K562 (cell line): ENCODE results near the gene BEX3.

Source experiments
- EP300 ChIP-seq: IDR thresholded peaks from 2 replicates; pipeline ENCODE4 v1.6.1; 2012; ENCODE audit warnings: low read length, improper control_type of control experiment
- FOXA3 ChIP-seq, 2 experiments: fragments of 450-650 bp in 1 of 2; sonication (generic) in 1 of 2; formaldehyde crosslinking; IDR thresholded peaks in 1 of 2; conservative IDR thresholded peaks in 1 of 2; 2 replicates each; pipeline versions ENCODE4 v1.4.0 to v1.8.0; 2020 to 2022; ENCODE audit warnings: mild to moderate bottlenecking in 2 of 2, missing genetic modification reagents in 1 of 2
- SIN3A ChIP-seq, 2 experiments: fragments of 150-350 bp in 1 of 2; IDR thresholded peaks; 2 replicates each; pipeline ENCODE4 v1.6.1; 2011 to 2016; ENCODE audit warnings: borderline replicate concordance in 2 of 2, low read depth in 2 of 2, low read length in 2 of 2, mild to moderate bottlenecking in 2 of 2, moderate library complexity in 2 of 2; ENCODE audit not compliant: control insufficient read depth in 1 of 2
- TF ChIP-seq, protein P1 (sequence below): sonication (generic); formaldehyde crosslinking; IDR thresholded peaks from 2 replicates; pipeline ENCODE4 v1.8.1; 2023; ENCODE audit warnings: mild to moderate bottlenecking, missing genetic modification reagents
- TF ChIP-seq, protein P2 (sequence below), 2 experiments: fragments of 450-650 bp; formaldehyde crosslinking in 1 of 2; IDR thresholded peaks; 2 replicates each; pipeline versions ENCODE4 v1.4.0 to v1.6.1; 2014 to 2020; ENCODE audit warnings: mild to moderate bottlenecking in 2 of 2, borderline replicate concordance in 1 of 2, low read depth in 1 of 2
- TF ChIP-seq, protein P3 (sequence below): fragments of 250-450 bp; sonication (Bioruptor Pico); IDR thresholded peaks from 2 replicates; pipeline ENCODE4 v1.8.0; 2021; ENCODE audit warnings: mild to moderate bottlenecking, moderate library complexity
- TF ChIP-seq, protein P4 (sequence below): IDR thresholded peaks from 2 replicates; pipeline ENCODE4 v1.6.1; 2012; ENCODE audit warnings: low read depth, low read length, improper control_type of control experiment, borderline replicate concordance

DNA sequence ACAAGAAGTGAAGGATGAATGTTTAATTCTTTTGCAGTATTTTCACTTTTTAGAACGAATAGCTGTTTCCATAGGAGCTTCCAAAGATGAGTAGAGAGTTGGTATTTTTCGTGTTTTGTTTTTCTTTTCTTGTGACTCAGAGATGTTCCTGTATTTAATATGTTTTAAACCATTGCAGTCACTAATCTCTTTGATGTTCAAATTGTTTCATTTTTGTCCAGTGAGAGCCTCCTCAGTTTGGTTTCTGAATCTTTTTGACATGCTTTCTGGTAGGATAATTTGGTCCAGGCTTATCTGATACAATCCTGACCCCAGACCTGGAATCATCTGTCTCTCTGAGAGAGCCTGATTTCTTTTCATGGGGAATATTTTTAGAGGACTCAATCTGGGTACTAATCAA lies 41.6 kb downstream of the BEX3 start:
- TF ChIP-seq, protein P1, sequence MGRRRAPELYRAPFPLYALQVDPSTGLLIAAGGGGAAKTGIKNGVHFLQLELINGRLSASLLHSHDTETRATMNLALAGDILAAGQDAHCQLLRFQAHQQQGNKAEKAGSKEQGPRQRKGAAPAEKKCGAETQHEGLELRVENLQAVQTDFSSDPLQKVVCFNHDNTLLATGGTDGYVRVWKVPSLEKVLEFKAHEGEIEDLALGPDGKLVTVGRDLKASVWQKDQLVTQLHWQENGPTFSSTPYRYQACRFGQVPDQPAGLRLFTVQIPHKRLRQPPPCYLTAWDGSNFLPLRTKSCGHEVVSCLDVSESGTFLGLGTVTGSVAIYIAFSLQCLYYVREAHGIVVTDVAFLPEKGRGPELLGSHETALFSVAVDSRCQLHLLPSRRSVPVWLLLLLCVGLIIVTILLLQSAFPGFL (CRISPR knock-in tag): no peak
- TF ChIP-seq SIN3A (IDR thresholded peaks at IDR 0.05; ENCODE audit: borderline replicate concordance in 2 of 2, control insufficient read depth in 1 of 2, low read depth in 2 of 2, low read length in 2 of 2) (no peak), FOXA3 (CRISPR knock-in tag; conservative IDR thresholded peaks at IDR 0.05 in 1 of 2, IDR thresholded peaks at IDR 0.05 in 1 of 2) (no peak), EP300 (no peak)
- TF ChIP-seq, protein P2, sequence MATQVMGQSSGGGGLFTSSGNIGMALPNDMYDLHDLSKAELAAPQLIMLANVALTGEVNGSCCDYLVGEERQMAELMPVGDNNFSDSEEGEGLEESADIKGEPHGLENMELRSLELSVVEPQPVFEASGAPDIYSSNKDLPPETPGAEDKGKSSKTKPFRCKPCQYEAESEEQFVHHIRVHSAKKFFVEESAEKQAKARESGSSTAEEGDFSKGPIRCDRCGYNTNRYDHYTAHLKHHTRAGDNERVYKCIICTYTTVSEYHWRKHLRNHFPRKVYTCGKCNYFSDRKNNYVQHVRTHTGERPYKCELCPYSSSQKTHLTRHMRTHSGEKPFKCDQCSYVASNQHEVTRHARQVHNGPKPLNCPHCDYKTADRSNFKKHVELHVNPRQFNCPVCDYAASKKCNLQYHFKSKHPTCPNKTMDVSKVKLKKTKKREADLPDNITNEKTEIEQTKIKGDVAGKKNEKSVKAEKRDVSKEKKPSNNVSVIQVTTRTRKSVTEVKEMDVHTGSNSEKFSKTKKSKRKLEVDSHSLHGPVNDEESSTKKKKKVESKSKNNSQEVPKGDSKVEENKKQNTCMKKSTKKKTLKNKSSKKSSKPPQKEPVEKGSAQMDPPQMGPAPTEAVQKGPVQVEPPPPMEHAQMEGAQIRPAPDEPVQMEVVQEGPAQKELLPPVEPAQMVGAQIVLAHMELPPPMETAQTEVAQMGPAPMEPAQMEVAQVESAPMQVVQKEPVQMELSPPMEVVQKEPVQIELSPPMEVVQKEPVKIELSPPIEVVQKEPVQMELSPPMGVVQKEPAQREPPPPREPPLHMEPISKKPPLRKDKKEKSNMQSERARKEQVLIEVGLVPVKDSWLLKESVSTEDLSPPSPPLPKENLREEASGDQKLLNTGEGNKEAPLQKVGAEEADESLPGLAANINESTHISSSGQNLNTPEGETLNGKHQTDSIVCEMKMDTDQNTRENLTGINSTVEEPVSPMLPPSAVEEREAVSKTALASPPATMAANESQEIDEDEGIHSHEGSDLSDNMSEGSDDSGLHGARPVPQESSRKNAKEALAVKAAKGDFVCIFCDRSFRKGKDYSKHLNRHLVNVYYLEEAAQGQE (IDR thresholded peaks at IDR 0.05; ENCODE audit: borderline replicate concordance): no peak
- TF ChIP-seq, protein P2 (CRISPR knock-in tag; IDR thresholded peaks at IDR 0.05; ENCODE audit: low read depth): no peak
- TF ChIP-seq, protein P3, sequence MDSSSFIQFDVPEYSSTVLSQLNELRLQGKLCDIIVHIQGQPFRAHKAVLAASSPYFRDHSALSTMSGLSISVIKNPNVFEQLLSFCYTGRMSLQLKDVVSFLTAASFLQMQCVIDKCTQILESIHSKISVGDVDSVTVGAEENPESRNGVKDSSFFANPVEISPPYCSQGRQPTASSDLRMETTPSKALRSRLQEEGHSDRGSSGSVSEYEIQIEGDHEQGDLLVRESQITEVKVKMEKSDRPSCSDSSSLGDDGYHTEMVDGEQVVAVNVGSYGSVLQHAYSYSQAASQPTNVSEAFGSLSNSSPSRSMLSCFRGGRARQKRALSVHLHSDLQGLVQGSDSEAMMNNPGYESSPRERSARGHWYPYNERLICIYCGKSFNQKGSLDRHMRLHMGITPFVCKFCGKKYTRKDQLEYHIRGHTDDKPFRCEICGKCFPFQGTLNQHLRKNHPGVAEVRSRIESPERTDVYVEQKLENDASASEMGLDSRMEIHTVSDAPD (CRISPR knock-in tag): no peak
- TF ChIP-seq, protein P4, sequence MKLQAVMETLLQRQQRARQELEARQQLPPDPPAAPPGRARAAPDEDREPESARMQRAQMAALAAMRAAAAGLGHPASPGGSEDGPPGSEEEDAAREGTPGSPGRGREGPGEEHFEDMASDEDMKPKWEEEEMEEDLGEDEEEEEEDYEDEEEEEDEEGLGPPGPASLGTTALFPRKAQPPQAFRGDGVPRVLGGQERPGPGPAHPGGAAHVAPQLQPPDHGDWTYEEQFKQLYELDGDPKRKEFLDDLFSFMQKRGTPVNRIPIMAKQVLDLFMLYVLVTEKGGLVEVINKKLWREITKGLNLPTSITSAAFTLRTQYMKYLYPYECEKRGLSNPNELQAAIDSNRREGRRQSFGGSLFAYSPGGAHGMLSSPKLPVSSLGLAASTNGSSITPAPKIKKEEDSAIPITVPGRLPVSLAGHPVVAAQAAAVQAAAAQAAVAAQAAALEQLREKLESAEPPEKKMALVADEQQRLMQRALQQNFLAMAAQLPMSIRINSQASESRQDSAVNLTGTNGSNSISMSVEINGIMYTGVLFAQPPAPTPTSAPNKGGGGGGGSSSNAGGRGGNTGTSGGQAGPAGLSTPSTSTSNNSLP: no peak
